ENCODE measurements around the gene POP5.

- TF ChIP-seq, protein P1, sequence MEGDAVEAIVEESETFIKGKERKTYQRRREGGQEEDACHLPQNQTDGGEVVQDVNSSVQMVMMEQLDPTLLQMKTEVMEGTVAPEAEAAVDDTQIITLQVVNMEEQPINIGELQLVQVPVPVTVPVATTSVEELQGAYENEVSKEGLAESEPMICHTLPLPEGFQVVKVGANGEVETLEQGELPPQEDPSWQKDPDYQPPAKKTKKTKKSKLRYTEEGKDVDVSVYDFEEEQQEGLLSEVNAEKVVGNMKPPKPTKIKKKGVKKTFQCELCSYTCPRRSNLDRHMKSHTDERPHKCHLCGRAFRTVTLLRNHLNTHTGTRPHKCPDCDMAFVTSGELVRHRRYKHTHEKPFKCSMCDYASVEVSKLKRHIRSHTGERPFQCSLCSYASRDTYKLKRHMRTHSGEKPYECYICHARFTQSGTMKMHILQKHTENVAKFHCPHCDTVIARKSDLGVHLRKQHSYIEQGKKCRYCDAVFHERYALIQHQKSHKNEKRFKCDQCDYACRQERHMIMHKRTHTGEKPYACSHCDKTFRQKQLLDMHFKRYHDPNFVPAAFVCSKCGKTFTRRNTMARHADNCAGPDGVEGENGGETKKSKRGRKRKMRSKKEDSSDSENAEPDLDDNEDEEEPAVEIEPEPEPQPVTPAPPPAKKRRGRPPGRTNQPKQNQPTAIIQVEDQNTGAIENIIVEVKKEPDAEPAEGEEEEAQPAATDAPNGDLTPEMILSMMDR (IDR thresholded peaks at IDR 0.05), result no peak
- TF ChIP-seq POLR2A (IDR thresholded peaks at IDR 0.05), result no peak
Observed at GRCh38 chr12:120542166-120542565, 39.0 kb downstream of the POP5 start.
